Hepatocyte (in vitro differentiated cells): Measurements from ENCODE around the gene SIRT2. TPM values are rescaled to one million over a fixed set of nuclear protein-coding genes. Genes with fewer than 3 reads are reported as not detected.
A peak's percentile ranks its signal among the peaks of the same experiment; 100 is the strongest.
"Not testable (repeated sequence)": the region's sequence is repeated elsewhere in the genome, so short reads cannot be mapped to it uniquely, and the experiment has no call there.

Source experiments
- DNase-seq: peaks from one replicate; pipeline ENCODE4 v3.0.0-alpha.2; 2016; ENCODE audit warnings: low spot score
- H2AFZ ChIP-seq: fragments of 200-600 bp; sonication (generic); 2 replicates; pipeline ENCODE4 v1.6.0; 2016; ENCODE audit warnings: antibody characterized with exemption, mild to moderate bottlenecking
- H3K27ac ChIP-seq: fragments of 200-600 bp; sonication (generic); 2 replicates; pipeline ENCODE4 v1.5.1; 2016; ENCODE audit warnings: mild to moderate bottlenecking
- H3K27me3 ChIP-seq: fragments of 200-600 bp; sonication (generic); 2 replicates; pipeline ENCODE4 v1.6.1; 2016
- H3K36me3 ChIP-seq: fragments of 200-600 bp; sonication (generic); replicated peaks from 2 replicates; pipeline ENCODE4 v1.5.1; 2016; ENCODE audit warnings: low read depth; ENCODE audit not compliant: insufficient read depth
- H3K4me1 ChIP-seq: fragments of 200-600 bp; sonication (generic); 2 replicates; pipeline ENCODE4 v1.5.1; 2016; ENCODE audit warnings: mild to moderate bottlenecking, moderate library complexity; ENCODE audit not compliant: insufficient read depth
- H3K4me2 ChIP-seq: fragments of 200-600 bp; sonication (generic); 2 replicates; pipeline ENCODE4 v1.6.0; 2016
- H3K4me3 ChIP-seq: fragments of 200-600 bp; sonication (generic); 2 replicates; pipeline ENCODE4 v1.5.1; 2016; ENCODE audit warnings: mild to moderate bottlenecking
- H3K79me2 ChIP-seq: fragments of 200-600 bp; sonication (generic); 2 replicates; pipeline ENCODE4 v1.6.0; 2017; ENCODE audit warnings: mild to moderate bottlenecking
- H3K9me2 ChIP-seq: fragments of 200-600 bp; sonication (generic); replicated peaks from 2 replicates; pipeline ENCODE4 v1.6.0; 2017; ENCODE audit warnings: mild to moderate bottlenecking; ENCODE audit not compliant: insufficient read depth
- H3K9me3 ChIP-seq: fragments of 200-600 bp; sonication (generic); 2 replicates; pipeline ENCODE4 v1.5.1; 2016; ENCODE audit warnings: low read depth, mild to moderate bottlenecking
- H4K20me1 ChIP-seq: fragments of 200-600 bp; sonication (generic); 2 replicates; pipeline ENCODE4 v1.6.0; 2016; ENCODE audit warnings: mild to moderate bottlenecking; ENCODE audit not compliant: insufficient read depth, poor library complexity, severe bottlenecking
- CTCF ChIP-seq: fragments of 200-600 bp; sonication (generic); IDR thresholded peaks from 2 replicates; pipeline ENCODE4 v1.5.1; 2016; ENCODE audit warnings: antibody characterized with exemption, mild to moderate bottlenecking; ENCODE audit not compliant: poor library complexity
- EZH2 ChIP-seq: fragments of 200-600 bp; sonication (generic); IDR thresholded peaks from 2 replicates; pipeline ENCODE4 v1.6.1; 2016; ENCODE audit warnings: antibody characterized with exemption, mild to moderate bottlenecking, borderline replicate concordance
- EZH2phosphoT487 ChIP-seq: fragments of 200-600 bp; sonication (generic); IDR thresholded peaks from one replicate; pipeline ENCODE4 v1.6.1; 2018; ENCODE audit warnings: antibody characterized with exemption, mild to moderate bottlenecking, low read depth, moderate library complexity; ENCODE audit not compliant: unreplicated experiment, severe bottlenecking
- WGBS: methylation state at CpG from one replicate; pipeline ENCODE4 v1.1.6; 2016; ENCODE audit warnings: low lambda C conversion rate; ENCODE audit errors: missing lambda C conversion rate; 5-methylcytosine and 5-hydroxymethylcytosine counted together
- polyA plus RNA-seq: library from polyadenylated mRNA; unstranded; fragments of >200 nt; fragmentation: Nextera tagmentation; extraction: Ambion mirVana; gene quantifications from 2 replicates; pipeline ENCODE4 v1.2.1, GENCODE V29; 2016
- total RNA-seq: library from RNA; depleted of rRNA; stranded (reverse); fragments of >200 nt; gene quantifications from 2 replicates; pipeline ENCODE4 v1.2.3, GENCODE V29; 2014

The SIRT2 gene
- total and polyA plus RNA-seq, 2 experiments from 2014 or later, result 52.1 to 75.9 TPM

- H3K27ac ChIP-seq, result no peak overlapping the region
Measured at GRCh38 chr19:38862321-38863059, 36.9 kb downstream of the SIRT2 start.

GRCh38 chr19:38861368-38861767 lies 38.0 kb downstream of the SIRT2 start:
- no peak for DNase-seq
- no peaks in the 10 kb centered on the region for H3K36me3 ChIP-seq
- H3K4me3 ChIP-seq, result no peak overlapping the region
- H3K9me3 ChIP-seq, result no peaks in the 10 kb centered on the region
- H4K20me1 ChIP-seq, result no peaks in the 10 kb centered on the region
- 95% methylated on average over 3 of the region's 3 CpGs for WGBS
- H3K4me2 ChIP-seq, result no peak overlapping the region
- H3K27me3 ChIP-seq, result no peaks in the 10 kb centered on the region
- H3K79me2 ChIP-seq, result no peaks in the 10 kb centered on the region
- peaks cover 13% of the 10 kb centered on the region for H3K4me1 ChIP-seq
- no peak overlapping the region for H3K27ac ChIP-seq
- no peak overlapping the region for H2AFZ ChIP-seq
- TF ChIP-seq CTCF (no peak), EZH2 (no peak), EZH2phosphoT487 (no peak)
- H3K9me2 ChIP-seq, result no peaks in the 10 kb centered on the region

More at GRCh38 chr19:38862321-38863059, 36.9 kb downstream of the SIRT2 start:
- Histone ChIP-seq H3K27me3 (no peaks in the 10 kb centered on the region), H3K9me2 (no peaks in the 10 kb centered on the region), H3K4me1 (peaks cover 13% of the 10 kb centered on the region), H3K9me3 (no peaks in the 10 kb centered on the region), H4K20me1 (no peaks in the 10 kb centered on the region), H2AFZ (no peak overlapping the region), H3K4me2 (no peak overlapping the region), H3K79me2 (no peaks in the 10 kb centered on the region), H3K36me3 (no peaks in the 10 kb centered on the region), H3K4me3 (no peak overlapping the region)
- DNase-seq, result peak; percentile 78
- TF ChIP-seq CTCF (no peak), EZH2 (no peak), EZH2phosphoT487 (no peak)
- 60% methylated on average over 10 of the region's 10 CpGs for WGBS

- H4K20me1 ChIP-seq, H3K79me2 ChIP-seq, H3K9me2 ChIP-seq, H3K4me3 ChIP-seq, H3K36me3 ChIP-seq, H3K27me3 ChIP-seq, H3K9me3 ChIP-seq, H3K27ac ChIP-seq: not testable (repeated sequence)
- peak; percentile 50 for DNase-seq
- Histone ChIP-seq H3K4me2 (peak overlapping the region; percentile 62), H2AFZ (peak overlapping the region; percentile 68), H3K4me1 (peaks cover 13% of the 10 kb centered on the region)
- 34% methylated on average over 21 of the region's 21 CpGs for WGBS
Measured at GRCh38 chr19:38859631-38860204, 39.7 kb downstream of the SIRT2 start.

- TF ChIP-seq EZH2phosphoT487, result no peak
- no peak for TF ChIP-seq CTCF
- TF ChIP-seq EZH2, result no peak
- no peak for DNase-seq
- H3K9me2 ChIP-seq, result no peaks in the 10 kb centered on the region
- no peak overlapping the region for H3K4me2 ChIP-seq
- H3K79me2 ChIP-seq, result no peaks in the 10 kb centered on the region
- WGBS, result 91% methylated on average over 3 of the region's 3 CpGs
- H3K36me3 ChIP-seq, result no peaks in the 10 kb centered on the region
- no peaks in the 10 kb centered on the region for H3K9me3 ChIP-seq
- H3K4me1 ChIP-seq, result peaks cover 18% of the 10 kb centered on the region
- no peak overlapping the region for H3K27ac ChIP-seq
- no peak overlapping the region for H3K4me3 ChIP-seq
- H3K27me3 ChIP-seq, result no peaks in the 10 kb centered on the region
- H2AFZ ChIP-seq, result no peak overlapping the region
- no peaks in the 10 kb centered on the region for H4K20me1 ChIP-seq
Measured at GRCh38 chr19:38856813-38857212, 42.6 kb downstream of the SIRT2 start.

GRCh38 chr19:38855751-38856150 lies 43.7 kb downstream of the SIRT2 start:
- not testable (repeated sequence) for H3K9me3 ChIP-seq, H3K27me3 ChIP-seq, H3K36me3 ChIP-seq, H3K79me2 ChIP-seq, H3K4me2 ChIP-seq, H3K4me3 ChIP-seq, H3K9me2 ChIP-seq, DNase-seq, H4K20me1 ChIP-seq, H2AFZ ChIP-seq, H3K27ac ChIP-seq
- WGBS, result 100% methylated on average over 2 of the region's 37 CpGs
- peaks cover 25% of the 10 kb centered on the region for H3K4me1 ChIP-seq

GRCh38 chr19:38854961-38855360 lies 44.5 kb downstream of the SIRT2 start:
- H3K4me2 ChIP-seq, H3K9me2 ChIP-seq, H3K27ac ChIP-seq, DNase-seq, H3K36me3 ChIP-seq, H3K27me3 ChIP-seq, H4K20me1 ChIP-seq, H3K79me2 ChIP-seq, H3K4me3 ChIP-seq, H2AFZ ChIP-seq, H3K9me3 ChIP-seq: not testable (repeated sequence)
- WGBS, result 55% methylated on average over 2 of the region's 3 CpGs
- peaks cover 20% of the 10 kb centered on the region for H3K4me1 ChIP-seq
